Sciatic nerve (tissue), 2 donors: ENCODE results near the gene TAF1L. TPM values are rescaled to one million over a fixed set of nuclear protein-coding genes. Genes with fewer than 3 reads are reported as not detected.

Source experiments
- ATAC-seq: fragments of 200-7000 bp; cut with Tn5 transposase; one replicate; pipeline ENCODE4 v1.9.1; 2020; ENCODE audit warnings: mild to moderate bottlenecking, moderate library complexity
- DNase-seq: peaks from one replicate; pipeline ENCODE4 v3.0.0-alpha.2; 2020; ENCODE audit warnings: low spot score
- intact Hi-C: fragments of 100-400 bp; cut with DNase I; formaldehyde crosslinking; loops from one replicate; pipeline ENCODE4 v1.14.2; 2022
- total RNA-seq: library from RNA; stranded (reverse); fragmentation: NEBNext Ultra II Directional; extraction: Animal tissue kit (Norgen Biotek cat#: 25700); gene quantifications from one replicate; pipeline ENCODE4 v1.2.1, GENCODE V29; 2021
- donor health status: DM: no; HTN: no; CAD: no.
- donor health status: DM: no; HTN: no; CAD: no.

Gene TAF1L
- total RNA-seq, 1 donor from 2014 or later = not detected

DNA sequence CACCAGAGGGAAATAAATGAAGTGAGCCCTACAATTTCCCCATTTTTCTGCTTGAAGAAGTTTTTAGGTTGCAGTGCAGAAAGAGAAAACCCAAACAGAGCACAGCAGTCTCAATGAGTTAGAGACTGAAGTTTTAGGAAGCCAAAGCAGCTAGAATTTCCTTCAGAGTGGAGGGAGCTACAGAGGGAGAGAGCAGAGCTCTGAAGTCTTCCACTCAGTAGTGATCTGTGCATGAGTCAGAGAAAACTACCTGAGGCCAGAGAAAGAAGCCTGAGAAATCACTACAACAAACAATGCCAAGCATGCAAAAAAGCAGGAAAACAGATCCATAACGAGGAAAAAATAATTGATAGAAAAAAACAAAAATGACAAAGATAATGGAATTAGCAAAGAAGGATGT, 44.6 kb downstream of the TAF1L start:
- intact Hi-C loops = no loop called here
- ATAC-seq = no peak
- DNase-seq = no peak

DNA sequence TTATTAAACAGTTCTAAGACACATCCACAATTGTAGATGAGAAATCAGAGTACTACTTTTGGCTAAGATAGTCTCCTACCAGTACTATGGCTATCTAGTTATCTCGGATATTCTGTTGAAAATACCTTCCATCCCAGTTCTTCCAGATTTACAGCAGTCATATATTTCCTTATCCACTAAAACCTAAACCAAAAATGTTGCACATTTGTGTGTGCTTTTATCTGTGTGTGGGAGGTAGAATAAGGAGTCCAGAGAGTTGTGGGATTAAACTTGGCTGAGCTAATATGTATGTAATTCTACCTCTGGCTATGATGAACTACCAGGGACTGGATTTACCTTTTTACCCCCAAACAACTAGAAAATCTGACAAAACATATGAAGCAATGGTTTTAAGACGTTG, 45.0 kb downstream of the TAF1L start:
- intact Hi-C loops = no loop called here
- no peak for DNase-seq
- no peak for ATAC-seq

DNA sequence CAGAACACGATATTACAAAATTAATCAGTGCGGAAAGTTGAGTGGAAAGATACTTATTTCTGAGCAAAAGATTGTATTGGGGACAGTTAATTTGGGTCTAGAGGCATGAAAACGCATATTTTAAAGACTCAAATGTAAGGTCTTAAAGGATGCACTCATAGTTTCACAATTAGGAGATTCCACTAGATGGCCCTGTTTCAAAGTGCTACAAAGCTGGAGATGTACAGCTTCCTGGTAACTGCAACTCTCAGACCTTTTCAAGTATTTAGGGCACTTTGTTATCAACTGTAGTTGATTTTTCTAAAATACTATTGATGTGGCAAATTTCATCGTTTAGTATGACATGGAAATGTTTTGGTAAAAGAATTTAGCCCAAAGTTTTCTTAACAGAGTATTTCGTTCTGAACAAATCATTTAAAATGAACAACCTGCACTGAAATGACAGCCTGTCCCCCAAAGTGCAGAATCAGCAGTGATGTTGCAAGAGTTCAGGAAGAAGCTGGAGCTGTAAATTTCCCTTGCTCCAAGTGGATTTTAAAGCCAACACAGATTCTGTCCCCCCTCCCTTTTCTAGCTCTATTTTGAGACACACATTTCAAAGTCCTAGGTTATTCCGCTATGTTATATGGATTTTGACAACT, 46.3 kb downstream of the TAF1L start:
- ATAC-seq (no peak), DNase-seq (no peak)
- intact Hi-C loops = loop anchor here (5.0 kb wide), 1 partner anchor 378 kb away; no protein-coding TSS in a partner anchor

DNA sequence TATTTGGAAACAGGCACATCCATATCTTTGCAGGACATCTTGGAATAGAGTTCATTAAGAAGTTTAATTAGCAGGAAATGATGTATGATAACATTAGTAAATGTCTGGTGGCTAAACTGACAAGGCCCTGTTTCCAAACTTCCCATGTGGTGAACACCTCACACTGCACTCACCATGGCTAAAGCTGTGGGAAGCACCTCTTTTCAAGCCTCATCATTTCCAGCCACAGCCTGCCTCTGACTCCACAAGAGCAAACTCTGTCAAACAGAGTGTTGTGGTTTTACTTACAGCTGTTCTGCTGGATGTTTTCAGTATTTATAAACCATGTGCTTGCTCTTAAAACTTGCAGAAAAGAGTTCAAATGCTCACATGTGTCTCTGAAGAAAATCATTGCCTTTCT, 47.6 kb downstream of the TAF1L start:
- intact Hi-C loops = loop anchor here (5.0 kb wide), 1 partner anchor 379 kb away; no protein-coding TSS in a partner anchor
- DNase-seq = no peak
- ATAC-seq = no peak

DNA sequence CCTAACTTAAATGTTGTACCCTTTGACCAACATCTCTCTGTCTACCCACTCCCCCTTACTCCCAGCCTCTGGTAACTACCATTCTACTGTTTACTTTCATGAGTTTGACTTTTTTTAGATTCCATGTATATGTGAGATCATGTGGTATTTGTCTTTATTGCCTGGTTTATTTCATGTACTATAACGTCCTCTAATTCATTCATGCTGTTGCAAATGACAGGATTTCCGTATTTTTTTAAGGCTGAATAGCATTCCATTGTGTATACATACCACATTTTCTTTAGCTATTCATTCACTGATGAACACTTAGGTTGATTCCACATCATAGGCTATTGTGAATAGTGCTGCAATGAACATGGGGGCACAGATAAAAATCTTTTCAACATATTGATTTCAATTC, 50.7 kb downstream of the TAF1L start:
- DNase-seq = no peak
- no peak for ATAC-seq
- intact Hi-C loops = loop anchor here (5.0 kb wide), 1 partner anchor 383 kb away; no protein-coding TSS in a partner anchor

DNA sequence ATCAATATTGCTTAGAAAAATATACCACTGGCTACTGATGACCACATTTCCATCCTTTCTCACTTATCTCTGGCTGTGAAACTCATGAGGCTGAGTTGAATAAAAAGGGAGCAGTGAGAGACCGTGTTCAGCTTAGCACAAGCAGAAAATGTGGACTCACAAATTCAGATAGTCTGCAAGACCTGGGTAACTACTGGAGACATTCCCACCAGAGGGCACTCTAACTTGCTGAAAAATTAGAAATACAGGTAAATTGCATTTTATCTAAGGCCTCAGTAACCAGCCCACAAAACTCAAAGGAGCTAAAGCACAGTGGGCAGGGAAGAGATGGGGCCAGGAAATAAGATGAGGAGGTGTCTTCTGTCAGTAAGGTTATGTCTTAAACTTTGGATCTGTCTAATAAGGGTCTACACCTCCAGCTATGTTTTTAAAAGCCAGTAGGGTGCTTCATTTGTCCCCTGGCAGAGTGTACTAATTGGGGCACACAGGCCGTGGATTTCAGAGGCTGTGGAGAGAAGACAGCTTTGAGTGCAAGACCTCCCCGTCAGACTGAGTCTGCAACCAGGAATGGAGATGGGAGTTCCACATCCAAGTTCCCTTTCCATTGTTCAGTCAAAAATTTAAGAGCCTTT, 53.8 kb downstream of the TAF1L start:
- DNase-seq = no peak
- intact Hi-C loops = no loop called here
- no peak for ATAC-seq

DNA sequence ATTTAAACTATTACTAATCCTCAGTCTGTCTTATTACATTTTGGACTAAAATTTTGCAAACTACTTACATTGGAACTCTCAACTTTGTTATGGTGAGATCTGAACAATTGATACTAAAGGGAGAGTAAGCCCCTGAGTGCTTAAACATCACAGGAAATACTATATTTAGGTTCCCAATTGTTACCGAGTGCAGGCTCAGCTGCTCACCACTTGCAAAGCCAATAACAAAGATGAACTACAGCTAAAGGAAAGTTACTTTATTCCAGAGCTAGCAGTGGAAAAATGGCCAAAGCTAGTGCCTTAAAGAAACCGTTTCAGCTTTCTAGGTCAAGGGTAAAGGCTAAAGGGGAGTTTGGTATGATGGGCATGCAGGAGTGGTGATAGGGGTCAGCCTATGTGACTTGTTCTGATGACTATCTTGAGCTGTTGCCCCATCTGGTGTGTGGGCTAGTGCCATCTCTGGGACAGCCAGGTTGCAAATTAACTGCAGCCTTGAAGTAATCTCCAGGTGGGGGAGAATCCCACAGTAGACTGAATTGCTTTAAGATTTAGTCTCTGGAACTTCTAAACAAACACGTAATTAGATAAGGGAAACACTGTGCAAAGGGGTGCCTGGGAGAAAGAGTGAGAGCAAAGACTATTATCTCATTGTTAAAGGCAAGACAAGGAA, 54.7 kb downstream of the TAF1L start:
- intact Hi-C loops = no loop called here
- ATAC-seq (no peak), DNase-seq (no peak)

DNA sequence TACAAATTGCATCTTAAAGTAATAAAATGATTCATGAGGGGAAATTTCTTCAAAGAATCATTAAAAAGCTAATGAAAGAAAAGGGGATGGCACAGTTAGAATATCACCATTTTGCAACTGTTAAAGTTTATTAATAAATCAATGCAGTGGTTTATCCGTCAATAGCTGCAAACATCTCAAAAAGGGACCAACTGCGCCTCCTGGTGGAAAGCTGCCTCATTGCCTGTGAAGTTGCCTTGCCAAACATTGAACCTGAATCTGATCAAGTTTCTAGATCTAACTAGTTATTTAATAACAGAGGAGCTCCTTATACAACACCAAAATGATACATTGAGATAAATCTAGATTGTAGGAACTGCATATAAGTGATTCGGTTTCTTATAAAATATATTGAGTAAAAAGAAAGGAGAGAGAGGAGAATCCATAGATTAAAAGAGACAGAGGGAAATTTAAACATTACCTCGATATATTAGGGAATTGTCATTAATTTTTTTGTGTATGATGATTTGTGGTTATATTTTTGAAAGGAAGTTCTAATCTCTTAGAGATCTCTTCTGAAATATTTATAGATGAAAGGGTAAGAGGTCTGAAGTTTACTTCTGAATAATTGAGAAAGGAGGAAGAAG, 55.6 kb downstream of the TAF1L start:
- intact Hi-C loops = loop anchor here (5.0 kb wide), 1 partner anchor 198 kb away; the partner anchor contains the start of gene ACO1
- peak; percentile 51 for ATAC-seq
- peak; percentile 88 for DNase-seq

Other genes with a start within 250 kb of the TAF1L start
- 14.3 TPM for gene RIGI, start 109.5 kb downstream of the TAF1L start, total RNA-seq
- gene SMIM27, start 83.3 kb downstream of the TAF1L start, total RNA-seq = 15.4 TPM
- 19.3 TPM for gene TOPORS, start 83.1 kb downstream of the TAF1L start, total RNA-seq
- 41.2 TPM for gene NDUFB6, start 62.5 kb downstream of the TAF1L start, total RNA-seq
- gene TMEM215, start 147.9 kb upstream of the TAF1L start, total RNA-seq = 9.7 TPM